Stimulated activated CD4-positive, alpha-beta T cell treated with anti-CD3 and anti-CD28 coated beads, Interleukin-2, amount 100 ng/mL, for 48 hours (primary cell): ENCODE data around the gene MYBPC1.
"Not testable (repeated sequence)": the region's sequence is repeated elsewhere in the genome, so short reads cannot be mapped to it uniquely, and the experiment has no call there.

ENCODE experiments used
- DNase-seq, 2 donors: peaks; one replicate each; pipeline ENCODE4 v3.0.0-alpha.2; 2020

The MYBPC1 gene

DNA sequence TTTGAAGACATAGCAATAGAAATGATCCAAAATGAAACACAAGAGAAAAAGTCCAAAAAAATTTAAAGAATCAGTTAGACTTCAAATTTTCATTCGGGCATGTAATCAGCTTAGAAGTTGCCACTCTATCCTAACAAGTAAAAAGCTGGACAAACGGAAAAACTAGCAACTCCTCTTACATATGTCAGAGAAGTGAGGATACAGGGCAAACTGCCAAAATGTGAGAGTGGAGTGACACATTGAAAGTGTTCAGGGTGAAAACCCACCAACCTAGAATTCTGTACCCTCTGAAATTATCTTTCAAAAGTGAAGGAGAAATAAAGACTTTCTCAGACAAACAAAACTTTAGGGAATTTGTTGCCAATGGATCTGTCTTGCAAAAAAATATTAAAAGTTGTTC, 60.6 kb downstream of the MYBPC1 start:
- no peak for DNase-seq

DNA sequence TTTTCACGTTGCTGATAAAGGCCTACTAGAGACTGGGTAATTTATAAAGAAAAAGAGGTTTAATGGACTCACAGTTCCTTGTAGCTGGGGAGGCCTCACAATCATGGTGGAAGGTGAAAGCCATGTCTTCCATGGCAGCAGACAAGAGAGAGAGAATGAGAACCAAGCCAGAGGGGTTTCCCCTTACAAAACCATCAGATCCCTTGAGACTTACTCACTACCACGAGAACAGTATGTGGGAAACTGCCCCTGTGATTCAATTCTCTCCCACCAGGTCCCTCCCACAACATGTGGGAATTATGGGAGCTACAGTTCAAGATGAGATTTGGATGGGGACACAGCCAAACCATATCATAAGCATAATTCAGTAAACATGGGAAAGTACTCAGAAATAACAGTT, 65.9 kb downstream of the MYBPC1 start:
- DNase-seq: not testable (repeated sequence)

DNA sequence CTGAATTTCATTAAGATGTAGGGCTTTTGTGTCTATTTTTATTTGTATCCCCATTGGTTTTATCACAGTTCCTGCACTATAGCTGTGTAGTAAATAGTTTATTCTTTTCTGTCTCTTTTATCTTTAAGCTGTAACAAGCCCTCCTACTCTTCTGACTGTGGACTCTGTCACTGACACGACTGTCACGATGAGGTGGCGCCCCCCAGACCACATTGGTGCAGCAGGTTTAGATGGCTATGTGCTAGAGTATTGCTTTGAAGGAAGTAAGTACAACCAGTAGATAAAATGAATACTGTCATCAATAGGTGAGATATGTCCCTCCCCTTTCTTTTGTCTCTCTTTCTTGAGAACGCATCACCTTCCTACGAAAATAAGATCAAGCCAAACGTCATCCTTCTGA, 68.5 kb downstream of the MYBPC1 start:
- no peak for DNase-seq

DNA sequence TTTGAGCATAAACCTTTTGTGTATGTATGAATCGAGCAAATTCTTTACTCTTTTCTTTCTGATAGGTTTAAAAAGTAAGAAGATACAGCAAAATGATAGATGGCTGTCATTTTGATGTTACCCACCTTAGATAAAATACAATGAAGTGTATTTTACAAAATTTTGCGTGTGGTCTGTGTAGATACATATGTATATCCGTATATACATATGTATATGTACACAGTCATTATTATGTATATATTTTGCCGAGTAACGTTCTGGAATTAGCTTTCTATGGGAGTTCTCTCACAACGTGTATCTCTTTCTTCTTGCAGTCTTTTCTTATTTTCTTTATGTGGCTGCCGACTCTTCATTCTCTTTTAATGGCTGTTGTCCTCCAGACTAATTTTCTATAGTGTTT, 70.2 kb downstream of the MYBPC1 start:
- DNase-seq: no peak

DNA sequence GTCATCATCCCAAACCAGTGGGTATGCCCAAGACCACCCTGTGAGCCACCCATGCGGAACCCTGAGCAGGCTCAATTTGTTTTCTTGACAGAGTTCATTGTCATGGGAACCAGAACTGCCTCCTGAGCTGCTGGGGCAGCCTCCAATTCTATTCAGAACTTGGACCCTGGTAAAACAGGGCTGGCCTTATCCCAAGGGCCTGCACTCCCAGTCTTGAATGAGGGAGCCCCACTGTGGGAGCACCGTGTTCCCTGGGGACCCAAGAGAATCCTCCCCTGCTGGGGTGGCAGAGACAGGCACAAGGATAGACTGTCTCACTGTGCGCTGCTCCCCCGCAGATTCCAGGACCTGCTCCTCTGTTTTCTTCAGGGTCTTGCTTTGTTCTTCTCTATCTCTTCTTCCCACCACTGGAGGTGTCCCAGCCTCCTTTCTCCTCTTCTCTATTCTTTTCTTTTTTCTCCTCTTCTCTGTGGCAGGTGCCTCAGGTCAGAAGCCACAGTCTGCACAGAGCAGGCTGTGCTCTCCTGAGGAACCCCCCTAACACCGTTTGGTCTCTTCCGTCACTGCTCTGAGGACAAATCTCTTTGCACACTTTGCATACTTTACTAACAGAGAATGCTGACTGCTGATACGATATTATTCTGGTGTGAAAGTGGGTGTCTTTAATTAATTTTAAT, 71.4 kb downstream of the MYBPC1 start:
- no peak for DNase-seq

DNA sequence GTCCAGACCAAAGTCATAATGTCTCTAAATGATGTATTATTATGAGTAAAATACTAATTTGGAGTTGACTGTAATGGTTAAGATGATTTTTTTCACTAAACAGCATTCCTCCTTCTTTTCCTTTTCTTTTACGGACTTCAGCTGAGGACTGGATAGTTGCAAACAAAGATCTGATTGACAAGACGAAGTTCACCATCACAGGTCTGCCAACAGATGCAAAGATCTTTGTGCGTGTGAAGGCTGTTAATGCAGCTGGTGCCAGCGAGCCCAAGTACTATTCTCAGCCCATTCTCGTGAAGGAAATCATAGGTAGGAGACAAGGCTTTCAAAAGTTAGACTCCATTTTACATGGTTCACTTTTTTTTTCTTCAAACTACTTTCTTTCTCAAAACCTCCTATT, 72.8 kb downstream of the MYBPC1 start:
- DNase-seq: no peak

DNA sequence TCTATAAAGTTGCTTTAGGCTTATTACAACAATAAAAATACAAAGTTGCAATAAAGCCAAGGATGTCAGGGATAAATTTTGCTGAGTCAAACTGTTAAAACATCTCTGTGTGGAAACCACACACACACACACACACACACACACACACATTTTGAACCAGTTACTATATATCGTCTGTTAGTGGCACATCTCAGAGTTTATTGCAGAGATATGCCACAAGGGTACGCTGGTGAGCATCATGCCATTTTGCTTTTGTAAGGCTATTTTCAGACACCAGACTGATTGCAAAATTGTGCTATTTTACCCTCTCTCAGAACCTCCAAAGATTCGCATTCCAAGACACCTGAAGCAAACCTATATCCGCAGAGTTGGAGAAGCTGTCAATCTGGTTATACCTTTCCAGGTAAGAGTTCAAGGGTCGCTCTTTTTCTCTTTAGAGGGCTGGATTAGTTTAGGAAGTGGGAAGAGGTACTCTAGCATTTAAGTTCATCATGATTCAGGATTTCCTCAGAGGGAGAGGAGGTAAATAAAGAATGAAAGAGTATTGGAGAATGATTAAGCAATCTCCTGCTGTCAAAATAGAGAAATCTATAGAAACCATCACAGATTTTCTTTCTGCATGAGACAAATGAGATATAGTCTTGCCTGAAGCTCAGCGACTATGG, 75.4 kb downstream of the MYBPC1 start:
- DNase-seq: peak in 1 of 2 donors; percentile 16

DNA sequence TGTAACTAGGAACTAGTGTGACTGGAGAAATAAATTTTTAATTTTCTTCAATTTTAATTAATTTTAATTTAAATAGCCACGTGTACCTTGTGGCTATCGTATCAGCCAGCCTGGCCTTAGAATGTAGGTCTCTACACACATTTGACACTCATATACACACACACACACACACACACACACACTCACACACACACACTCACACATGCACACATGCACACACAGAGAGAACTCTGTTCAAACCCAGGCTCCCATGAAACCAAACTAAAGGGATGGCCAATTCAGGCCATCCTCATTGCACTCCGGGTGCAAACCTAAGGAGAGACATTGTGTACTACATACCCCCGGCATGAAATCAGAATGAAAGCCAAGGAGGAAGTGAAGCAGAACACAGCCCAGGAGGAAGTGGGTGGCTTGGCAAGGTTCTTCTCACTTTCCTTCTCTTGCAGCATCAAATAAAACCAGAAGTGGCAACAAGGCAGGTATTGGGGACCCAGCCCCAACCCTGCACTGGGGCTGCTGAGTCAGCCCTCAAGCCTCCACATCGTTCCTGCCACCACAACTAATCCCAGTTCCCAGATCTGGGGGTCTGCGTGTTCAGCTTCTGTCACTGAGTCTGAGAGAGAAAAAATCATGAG, 76.5 kb downstream of the MYBPC1 start:
- DNase-seq: no peak

DNA sequence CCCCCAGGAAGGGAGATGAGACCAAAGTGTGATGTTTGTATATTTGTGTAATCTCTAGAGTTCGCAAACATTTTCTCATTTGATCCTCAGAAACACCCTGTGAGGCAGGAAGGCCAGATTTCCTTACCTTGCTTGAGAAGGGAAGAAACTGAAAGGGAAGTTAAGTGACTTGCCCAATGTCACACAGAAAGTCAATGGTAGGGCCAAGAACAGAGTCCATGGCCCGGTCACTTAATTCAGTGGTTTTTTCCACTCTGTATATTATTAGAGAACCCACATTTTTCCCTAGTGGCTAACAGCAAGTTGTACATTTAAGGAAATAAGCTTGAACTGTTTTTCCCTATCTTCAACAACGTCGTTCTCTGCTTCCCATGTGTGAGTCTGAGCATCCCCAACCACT, 77.1 kb downstream of the MYBPC1 start:
- DNase-seq: no peak

DNA sequence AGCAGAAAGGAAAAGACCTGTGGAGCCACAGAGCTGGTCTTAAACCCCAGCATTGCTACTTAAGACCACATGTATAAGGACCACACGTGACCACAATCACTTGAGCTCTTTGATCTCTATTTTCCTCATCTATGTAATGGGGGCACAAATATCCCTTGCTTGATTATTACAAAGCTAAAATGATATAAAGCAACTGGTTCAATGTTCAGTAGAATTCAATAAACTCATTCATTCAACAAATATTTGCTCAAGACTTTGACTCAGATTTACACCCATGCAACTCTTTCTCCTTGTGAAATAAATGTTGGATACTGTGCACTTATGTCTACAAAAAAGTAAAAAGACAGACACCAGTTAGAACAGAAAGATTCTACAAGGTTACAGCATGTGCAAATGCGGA, 80.8 kb downstream of the MYBPC1 start:
- DNase-seq: no peak

DNA sequence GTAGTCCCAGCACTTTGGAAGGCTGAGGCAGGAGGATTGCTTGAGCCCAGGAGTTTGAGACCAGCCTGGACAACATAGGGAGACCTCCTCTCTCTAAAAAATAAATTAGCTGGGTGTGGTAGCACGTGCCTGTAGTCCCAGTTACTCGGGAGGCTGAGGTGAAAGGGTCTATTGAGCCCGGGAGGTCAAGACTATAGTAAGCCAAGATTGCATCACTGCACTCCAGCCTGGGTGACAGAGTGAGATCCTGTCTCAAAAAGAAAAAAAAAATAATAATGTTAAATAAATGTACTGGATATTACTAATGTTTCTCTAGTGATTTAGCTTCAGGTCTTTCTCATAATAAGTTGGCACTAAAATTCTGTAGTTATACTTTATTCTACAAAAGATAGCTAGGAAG, 81.7 kb downstream of the MYBPC1 start:
- DNase-seq: not testable (repeated sequence)

DNA sequence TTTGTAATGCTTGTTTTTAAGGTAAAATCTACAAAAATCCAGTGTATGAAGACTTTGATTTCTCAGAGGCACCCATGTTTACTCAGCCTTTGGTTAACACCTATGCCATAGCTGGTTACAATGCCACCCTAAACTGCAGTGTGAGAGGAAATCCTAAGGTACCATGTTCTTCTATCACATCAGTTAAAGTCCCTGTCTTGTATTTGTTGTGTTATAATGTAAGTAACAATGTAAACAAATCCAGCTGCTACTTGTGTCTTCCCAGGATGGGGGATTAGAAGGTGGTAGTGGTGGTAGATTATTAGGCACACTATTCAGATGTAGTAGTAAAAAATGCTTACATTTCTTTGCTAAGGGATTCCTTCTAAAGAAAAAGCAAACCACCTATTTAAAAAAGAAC, 83.3 kb downstream of the MYBPC1 start:
- no peak for DNase-seq

DNA sequence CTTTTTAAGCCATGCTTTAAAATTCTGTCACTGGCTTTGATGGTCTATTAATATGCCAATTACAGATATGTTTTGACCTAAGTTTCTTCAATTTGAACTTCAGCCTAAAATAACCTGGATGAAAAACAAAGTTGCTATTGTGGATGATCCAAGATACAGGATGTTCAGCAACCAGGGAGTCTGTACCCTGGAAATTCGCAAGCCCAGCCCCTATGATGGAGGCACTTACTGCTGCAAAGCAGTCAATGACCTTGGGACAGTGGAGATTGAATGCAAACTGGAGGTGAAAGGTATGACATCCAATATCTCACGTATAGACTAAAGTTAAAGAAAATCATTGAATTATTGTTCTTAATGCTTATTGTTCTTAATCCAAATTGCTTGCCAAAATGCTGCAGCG, 85.5 kb downstream of the MYBPC1 start:
- no peak for DNase-seq

DNA sequence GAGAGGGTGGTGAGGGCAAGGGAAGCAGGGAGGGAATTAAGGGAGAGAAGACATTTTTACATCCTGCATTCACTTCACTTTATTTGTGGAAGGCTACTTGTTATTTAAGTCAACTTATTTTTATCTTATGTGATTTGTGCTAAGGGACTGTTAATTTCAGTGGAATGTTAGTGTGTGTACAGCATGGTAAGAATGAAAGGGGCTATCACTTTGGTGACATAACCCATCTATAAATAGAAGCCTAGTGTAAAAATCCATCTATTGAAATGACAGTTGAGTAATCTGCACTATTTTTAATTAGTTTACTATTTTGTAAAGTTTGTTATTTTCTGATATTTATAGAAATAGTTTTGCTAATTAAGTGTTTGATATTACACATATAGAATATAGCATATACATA, 85.9 kb downstream of the MYBPC1 start:
- no peak for DNase-seq

DNA sequence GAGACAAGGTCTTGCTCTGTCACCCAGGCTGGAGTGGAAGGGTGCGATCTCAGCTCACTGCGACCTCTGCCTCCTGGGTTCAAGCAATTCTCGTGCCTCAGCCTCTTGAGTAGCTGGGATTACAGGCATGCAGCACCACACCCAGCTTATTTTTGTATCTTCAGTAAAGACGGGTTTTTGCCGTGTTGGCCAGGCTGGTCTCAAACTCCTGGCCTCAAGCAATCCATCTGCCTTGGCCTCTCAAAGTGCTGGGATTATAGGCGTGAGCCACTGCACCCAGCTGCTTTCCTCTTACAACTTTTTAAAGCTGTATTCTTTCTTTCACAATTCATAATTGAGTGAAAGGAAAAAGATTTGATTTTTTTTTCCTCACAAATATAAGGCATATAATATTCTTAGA, 86.9 kb downstream of the MYBPC1 start:
- not testable (repeated sequence) for DNase-seq

DNA sequence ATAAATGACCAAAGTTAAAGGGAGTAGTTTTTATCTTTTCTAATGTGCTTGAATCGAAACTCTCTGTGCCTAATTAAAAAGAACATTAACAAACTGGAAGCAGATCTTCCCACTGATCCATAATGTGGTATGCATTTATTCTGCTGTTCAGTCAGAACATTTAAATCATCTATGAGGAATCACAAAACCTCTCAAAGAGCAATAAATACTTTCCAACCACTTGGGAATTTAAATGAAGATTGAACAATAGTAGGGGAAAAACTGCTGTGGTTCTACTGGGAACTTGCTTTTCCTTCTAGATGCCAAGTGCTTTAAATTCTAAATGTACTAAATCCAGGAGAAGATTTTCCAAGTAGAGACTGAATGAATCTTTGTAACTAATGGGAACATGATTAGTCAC, 90.3 kb downstream of the MYBPC1 start:
- no peak for DNase-seq

DNA sequence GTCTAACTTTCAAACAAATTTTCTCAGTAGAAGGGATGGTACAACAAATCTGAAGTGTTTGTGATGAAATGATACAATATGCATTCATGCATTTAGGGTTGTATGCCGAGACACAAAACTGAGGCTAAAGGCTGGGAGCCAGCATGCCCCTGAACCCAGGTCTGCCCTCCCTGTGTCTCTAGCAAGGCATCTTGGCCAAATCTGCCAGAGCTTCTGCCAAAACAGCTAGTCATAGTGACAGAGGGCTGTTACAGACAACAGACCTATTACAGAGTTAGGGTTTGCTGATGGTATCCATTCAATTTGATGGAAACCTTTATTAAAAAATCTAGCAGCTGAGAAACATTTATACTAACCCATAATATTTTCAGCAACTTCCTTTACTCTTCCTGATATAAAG, 91.4 kb downstream of the MYBPC1 start:
- DNase-seq: no peak

DNA sequence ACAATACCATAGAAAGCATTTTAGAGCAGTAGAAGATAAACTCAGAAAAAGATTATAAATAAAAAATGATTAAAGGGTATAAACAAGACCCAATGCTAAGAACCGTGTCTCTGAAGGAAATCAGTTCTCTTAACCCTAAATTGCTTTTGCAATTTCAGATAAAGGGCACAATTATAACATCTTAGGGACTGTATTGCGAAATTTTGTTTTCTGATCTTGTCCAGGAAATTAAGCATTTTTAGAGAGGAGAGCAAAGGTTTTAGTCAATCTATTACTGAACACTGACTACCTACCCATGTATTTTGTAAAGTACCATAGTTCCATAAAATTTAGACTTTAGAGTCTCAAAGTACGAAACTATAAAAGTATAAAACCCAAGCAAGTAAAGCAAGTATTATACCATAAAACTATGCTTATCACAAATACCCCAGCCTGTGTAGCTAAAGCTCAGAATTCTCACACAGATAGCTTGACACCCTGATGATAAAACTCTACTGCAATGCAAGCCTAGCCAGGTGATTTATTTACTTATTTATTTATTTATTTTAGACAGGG, 95.8 kb downstream of the MYBPC1 start:
- no peak for DNase-seq

DNA sequence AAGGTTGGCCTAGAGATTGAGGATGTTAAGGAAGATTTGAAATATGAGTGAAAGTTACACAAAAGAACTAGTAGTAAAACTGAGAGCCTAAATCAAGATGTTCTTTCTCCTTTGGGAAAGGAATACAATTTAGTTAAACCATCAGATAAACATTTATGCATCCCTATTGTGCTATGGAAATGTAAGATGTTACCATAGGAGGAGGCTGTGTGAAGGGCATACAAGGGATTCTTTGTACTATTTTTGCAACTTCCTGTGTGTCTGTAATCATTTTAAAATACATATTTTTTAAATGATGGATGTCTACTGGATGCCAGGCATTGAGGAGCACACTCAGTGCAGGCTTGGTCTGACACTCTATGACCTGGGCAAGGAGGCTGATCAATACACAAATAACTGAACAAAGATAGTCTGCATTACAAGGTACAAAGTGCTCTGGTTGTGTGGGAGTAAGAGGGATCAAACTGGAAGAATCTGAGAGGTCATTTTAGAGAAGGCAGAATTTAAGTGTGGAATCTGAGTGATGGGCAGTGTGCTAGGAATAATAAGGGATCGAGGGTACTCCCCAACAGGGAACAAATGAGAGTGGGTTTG, 96.8 kb downstream of the MYBPC1 start:
- no peak for DNase-seq

DNA sequence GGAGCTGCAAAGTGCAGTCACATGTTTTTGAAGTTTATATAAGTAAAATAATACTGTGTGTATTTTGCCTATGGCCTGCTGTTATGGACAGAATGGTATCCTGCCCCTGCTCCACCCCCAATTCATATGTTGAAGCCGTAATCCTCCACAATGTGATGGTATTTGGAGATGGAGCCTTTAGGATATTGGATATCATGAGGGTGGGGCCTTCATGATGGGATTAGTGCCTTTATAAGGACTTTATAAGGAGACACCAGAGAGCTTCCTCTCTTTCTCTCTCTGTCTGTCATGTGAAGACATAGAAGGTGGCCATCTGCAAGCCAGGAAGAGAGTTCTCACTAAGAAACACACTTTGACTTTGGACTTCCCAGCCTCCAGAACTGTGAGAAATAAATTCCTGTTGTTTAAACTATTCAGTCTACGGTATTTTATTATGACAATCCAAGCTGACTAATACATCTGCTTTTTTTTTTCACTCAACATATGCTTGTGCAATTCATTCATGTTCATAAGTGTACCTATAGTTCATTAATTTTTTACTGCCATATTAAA, 99.6 kb downstream of the MYBPC1 start:
- no peak for DNase-seq

DNA sequence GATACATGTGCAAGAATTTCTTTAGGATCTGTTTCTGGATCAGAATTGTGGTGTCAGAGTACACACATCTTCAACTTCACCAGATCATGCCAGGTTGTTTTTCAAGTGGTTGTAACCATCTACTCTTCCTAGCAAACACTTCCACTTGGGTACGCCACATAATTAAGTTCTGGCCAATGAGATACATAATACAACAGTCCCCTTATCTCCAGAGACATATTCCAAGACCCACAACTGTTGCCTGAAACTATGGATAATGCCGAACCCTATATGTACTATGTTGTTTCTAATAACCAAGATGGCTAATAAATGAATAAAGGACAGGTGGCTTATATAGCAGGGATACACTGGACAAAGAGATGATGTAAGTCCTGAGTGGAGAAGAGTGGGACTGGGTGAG, 100.2 kb downstream of the MYBPC1 start:
- no peak for DNase-seq

DNA sequence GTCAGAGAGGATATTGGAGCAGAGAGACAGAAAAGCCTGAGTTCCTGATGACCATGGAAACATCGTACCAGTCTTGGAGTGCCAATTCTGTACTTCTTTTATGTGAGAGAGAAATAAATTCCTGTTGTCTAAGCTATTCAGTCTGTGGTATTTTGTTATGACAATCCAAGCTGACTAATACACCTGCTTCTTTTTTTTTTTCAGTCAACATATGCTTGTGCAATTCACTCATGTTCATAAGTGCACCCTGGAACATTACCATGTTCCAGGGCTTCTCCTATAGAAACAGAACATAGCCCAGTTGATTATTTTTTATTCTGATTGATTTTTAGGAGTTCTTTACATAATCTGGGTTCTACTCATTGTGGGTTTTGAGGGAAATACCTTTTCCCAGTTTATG, 100.9 kb downstream of the MYBPC1 start:
- no peak for DNase-seq
